Lung microvascular endothelial cell (primary cell): ENCODE measurements around the gene PRCD. TPM values are rescaled to one million over a fixed set of nuclear protein-coding genes. Genes with fewer than 3 reads are reported as not detected.

ENCODE experiments used
- DNase-seq, 2 donors: peaks; one replicate each; pipeline versions ENCODE4 v3.0.0 to v3.0.0-alpha.2; 2010; ENCODE audit warnings: low read depth in 2 of 2
- total RNA-seq: library from RNA; depleted of rRNA; stranded (reverse); fragments of >200 nt; gene quantifications from 2 replicates; pipeline ENCODE4 v1.2.1, GENCODE V29; 2014

PRCD gene
- total RNA-seq, 1 donor from 2014 or later, result 0.20 TPM

DNA sequence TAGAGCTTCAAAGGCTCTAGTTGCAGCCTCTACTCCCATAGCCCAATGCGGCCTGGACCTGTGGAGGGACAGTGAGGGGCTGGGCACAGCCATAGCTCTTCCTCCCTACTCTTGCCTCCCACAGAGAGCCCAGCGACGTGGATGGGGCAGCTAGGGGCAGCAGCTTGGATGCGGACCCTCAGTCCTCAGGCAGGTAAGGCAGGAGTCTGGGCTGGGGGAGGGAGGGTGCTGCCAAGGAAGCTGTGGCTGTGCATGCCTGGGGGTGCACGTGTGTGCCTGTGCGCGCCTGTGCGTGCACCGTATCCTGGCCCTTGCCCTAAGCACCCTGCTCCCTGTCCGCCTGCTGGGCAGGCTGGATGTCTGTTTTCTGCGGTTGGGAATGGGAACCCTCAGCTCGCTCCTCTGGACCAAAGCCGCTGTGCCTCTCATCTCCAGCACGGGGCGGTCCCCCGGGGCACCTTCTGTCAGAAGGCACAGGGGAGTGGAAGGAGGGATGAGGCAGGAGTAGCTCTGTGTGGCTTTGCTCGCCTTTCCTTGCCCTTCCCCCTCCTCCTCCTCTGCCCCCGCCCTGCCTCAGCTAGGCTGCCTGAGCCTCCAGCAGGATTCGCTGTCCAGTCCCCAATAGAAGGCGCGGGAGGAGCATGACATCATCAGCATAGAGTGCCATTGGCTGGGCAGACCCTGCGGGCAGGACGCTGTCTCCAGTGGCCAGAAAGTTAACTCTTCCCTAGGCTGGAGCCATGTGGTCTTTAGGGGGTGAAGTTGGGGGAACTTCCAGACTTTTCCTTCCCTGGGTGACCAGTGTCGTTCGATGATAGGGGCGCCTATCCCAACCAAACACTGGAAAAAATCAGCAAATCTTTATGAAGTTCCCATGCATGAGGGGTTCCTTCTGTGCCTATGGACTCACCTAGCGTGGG lies 797 bp downstream of the PRCD start:
- peak; percentile 93 to 95 for DNase-seq

DNA sequence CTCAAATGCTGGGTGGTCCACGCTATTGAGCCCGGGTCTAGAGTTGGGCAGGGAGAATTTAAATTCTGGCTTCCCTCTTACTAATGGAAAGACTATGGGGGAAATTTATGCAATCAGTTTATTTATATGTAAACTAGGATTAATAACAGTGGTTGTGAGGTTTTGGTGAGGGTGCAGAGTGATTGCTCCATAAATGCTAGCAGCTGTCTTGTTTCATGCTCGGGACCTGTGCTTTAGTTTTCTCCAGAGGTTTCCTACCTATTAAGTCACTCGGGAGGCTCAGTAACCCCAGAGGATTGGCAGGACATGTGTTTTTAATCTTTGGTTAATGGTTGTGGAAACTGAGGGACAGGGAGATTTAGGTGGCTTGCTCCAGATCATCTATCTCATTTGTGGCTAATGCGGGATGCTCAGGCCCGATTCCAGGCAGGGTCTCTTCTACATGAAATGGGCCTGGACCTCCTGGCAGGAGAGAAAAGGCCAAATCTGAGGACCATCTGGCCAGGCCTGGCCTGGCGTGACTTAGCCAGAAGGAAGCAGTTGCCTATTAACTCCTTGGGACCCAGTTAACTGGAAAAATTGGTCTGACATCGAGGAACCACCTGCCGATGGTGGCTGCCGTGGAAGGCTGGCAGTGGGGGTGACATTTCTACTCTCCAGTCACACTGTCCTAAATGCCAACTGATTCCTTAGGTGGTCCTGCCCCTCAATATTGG lies 2.1 kb downstream of the PRCD start:
- no peak for DNase-seq

DNA sequence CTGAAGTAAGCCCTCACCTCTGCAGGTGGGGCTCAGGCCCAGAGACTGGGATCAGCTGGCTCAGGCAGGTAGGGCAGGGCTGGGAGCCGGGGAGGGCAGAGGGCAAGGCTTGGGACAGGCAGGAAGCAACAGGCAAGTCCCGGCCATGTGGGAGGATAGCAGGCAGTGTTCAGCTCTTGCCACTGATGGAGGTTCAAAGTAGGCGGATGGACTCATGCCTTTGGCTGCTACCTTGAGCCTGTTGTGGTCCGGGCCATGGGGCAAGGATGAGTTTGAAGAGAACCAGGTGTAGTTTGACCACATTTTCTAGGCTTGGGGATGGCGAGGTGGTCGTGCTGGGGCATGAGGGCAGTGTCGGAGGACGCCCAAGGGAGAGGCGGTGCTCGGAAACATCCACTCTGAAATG lies 2.7 kb downstream of the PRCD start:
- DNase-seq, result no peak

DNA sequence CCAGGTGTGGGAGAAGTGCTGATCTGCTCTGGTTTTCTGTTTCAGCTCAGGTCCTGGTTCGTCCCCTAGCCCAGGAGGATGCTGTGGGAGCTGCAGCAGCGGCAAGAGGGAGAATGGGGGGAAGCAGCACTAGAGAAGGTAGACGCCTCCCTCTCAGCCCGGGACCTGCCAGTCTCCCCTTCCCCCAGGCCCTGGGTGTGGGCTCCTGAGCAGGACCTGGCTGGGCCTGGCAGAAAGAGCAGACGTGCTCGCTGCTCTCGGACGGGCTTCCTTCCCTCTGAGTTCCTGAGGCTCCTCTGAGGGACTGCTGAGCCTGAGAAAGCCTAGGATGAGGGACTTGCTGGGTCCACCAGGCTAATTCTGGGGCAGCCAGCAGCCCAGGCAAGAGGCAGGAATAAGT lies 3.1 kb downstream of the PRCD start:
- DNase-seq, result no peak

DNA sequence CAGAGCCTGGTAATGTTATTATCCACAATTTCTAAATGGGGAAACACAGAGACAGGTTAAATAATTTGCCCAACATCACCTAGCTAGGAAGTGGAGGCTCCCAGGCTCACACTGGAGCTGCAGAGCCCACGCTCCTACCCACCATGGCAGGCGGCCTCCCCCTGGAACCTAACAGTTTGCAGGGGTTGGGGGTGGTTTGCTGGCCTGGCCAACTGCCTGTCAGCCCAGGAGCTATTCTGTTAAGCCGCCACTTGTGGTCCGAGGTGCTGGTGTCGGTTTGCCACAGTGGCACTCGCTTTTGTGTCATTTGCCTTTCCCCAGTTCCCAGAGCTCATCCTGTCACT lies 3.6 kb downstream of the PRCD start:
- no peak for DNase-seq

DNA sequence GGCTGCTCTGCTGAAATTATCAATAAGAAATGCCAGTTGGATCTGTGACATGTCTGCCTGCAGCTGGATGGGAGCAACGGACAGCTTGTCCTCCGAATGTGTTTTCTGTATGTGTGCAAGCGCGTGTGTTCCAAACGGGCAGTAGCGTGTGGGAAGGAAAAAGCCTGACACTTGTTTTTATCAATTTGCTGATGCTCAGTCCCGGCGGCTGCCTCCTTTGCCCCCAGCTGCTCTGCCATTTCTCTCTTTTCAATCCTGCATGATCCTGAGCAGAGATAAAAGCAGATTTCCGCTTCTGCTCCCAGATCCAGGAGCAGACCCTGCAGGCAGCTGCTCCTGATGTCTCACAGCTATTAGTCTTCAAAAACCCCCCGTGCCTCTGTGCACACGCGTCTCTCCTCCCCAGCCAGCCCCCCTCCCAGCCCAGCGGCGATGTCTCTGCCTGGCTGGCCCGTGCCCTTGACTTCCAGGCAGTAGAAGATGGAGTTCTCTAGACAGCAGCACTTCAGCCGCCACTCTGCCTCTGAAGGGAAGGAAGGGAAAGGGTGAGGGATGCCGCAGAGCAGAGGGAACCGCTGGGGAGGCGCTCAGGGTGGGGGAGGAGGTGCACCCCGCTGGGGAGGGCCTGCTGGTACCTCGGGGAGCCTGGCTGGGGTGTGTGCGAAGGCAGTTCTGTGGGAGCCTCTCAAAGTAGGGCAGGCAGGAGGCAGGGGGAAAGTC lies 4.1 kb downstream of the PRCD start:
- DNase-seq, result no peak

DNA sequence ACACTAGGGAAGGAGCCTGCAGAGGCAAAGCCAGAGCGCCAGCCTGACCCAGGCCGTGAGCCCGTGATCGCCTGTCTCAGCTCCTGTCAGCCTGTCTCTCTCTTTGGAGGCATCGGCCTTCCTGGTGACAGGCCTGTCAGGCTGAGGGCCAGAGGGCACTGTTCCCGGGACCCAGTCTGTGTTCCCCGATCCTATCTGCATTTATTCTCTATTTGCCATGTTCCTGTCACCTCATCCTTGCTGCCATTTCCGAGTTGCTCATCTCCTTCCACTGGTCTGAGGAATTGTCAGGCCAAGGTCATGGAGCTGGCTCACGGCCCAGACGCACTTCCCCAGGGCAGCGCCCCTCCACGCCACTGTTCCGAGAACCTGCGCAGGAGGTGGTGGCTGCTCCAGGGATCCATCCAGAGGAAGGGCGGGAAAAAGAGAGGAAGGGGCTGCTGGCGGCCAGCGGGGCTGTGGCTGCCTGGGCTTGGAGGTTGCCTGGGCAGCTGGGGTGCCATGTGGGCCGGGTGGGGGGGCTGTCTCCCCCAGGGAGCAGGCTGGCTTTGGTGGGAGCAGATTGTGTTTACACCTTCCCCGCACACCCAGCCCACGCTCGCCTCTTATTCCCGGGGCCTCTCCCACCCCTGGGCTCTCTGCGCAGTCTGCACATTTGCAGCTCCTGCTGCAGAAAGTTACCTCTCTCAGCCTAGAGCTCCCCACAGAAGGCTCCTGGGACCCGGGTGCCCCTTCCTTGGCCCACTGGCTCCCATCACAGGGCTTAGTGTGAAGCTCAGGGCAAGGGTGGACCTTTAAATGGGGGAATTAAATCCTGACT lies 4.9 kb downstream of the PRCD start:
- peak in 1 of 2 donors; percentile 32 for DNase-seq

DNA sequence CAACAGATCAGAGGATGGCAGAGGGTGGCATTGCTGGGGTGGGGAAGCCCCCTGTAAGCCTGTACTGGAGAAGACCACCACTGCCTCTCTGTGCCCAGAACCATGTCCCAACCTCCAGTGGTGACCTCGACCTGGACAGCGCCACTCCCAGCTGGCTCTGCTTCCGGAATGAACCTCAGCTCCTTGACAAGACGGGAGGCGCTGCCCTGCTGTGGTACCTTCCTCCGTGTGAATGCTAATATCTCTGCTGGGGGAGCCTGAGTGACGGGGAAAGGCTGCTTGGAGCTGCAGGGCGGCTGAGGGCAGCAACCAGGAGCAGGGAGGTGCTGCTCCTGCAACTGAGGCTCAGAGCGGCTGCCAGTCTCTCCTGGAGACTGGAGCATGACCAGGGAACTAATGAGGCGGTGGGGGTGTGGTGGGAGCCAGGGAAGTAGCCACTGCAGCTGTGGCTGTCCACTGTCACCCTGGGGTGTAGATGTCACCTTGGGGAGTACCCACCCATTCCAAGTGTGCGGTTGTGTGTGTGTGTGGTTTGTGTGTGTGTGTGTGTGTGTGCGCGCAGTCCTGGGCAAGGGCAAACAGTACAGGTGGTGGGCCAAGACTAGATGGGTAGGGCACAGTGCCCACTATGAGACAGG lies 6.2 kb downstream of the PRCD start:
- DNase-seq, result no peak

DNA sequence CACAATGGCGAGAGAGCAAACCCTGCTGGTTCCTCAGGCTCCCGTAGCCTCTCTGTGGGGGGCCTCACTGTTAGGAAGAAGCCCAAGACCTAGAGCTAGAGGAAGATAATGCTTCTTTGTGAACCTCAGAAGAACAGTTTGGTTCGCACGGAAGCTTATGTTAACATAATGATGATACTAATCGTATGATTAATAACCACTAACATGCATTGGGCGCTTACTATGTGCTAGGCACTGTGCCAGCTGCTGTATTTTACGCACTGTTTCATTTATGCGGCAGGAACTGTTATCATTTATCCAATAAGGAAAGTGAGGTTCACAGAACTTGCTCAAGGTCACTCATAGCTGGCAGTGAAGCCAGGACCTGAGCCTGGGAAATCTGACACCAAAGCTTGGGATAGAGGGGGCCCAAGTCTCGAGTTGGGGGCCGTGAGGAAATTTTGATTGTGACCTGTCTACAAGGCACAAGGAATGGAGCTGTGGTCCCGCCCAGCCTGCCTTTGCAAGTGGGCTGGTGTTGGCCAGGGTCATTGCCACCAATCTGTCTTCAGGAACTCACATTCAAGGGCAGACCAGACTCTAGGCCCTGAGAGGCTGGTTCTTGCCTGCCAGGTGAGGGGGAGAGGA lies 6.8 kb downstream of the PRCD start:
- peak in 1 of 2 donors; percentile 80 for DNase-seq

DNA sequence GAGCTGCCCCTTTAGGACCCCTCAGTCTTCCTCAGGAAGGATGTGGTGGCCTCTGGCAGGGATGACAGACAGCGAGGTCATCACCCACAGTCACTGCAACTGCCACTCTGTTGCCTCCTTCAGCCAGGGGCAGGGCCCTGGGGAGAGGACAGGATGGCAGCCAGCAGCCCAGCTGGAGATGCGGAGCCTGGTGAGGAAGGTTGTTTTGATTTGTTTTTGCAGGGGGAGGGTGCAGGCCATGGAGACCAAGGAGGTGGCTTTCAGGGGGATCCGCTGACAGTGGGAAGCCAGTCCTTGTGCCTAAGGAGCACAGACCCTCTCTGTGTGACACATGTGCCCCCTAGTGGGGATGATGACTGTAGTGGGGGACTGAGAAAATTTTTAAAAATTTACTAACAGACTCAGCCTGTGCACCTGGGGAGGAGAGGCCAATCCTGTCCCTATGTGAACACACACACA lies 7.4 kb downstream of the PRCD start:
- peak; percentile 75 to 79 for DNase-seq

DNA sequence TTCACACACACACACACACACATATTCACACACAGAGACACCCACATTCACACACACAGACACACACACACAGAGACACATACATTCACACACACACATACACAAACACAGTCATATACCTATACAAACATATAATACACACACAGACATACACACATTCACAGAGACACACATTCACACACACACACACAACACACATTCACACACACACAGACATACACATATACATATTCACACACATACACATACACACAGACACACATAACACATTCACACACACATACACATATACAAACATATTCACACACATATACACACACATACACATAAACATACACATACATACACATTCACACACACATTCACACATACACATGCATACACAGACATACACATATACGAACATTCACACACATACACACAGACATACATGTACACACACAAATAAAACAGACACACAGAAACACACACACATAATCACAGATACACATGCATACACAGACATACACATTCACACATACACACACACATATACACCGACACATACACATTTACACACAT lies 7.9 kb downstream of the PRCD start:
- no peak for DNase-seq

DNA sequence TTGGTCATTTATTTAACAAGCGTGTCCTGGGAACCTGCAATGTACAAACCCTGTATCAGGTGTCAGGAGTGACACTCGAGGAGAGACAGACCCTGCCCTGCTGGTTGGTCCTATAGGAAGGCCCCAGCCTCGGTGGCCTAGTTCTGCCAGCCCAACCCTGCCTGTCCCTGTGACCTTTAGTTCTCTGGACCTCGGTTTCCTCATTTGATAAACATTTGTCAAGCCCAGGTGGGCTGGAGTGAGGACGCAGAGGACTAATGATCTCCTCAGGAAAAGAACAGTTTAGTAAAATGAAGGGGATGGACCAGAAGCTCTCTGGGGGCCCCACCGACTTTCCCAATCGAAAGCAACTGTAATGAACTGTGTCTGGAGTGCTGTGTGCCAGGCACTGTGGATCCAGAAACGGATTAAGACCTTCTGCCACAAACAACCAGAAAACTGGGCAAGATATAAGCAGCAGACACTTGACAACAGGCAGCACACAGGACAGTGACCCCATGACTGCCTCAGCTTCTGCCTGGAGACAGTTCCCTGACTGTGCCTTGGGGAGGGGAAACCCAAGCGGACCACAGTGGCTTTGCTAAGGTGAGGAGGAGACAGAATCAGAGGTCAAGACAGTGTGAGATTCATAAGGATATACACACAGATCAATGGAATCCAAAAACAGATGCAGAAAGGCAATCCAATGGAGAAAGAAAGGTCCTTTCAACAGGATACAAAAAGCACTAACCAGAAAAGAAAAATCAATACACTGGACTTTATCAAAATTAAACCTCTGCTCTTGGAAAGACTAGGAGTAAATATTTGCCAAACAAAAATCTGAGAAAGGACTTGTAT lies 8.8 kb downstream of the PRCD start:
- no peak for DNase-seq

DNA sequence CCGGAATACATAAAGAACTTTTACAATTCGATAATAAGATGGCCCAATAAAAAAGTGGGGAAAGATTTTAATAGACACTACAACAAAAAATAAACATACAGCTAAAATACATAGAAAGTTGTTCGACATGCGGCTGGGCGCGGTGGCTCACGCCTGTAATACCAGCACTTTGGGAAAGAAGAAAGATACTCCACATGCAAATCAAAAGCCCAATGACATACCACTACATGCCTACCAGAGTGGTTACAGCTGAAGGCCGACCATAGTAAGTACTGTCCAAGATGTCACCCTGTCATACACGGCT lies 9.3 kb downstream of the PRCD start:
- DNase-seq, result no peak

DNA sequence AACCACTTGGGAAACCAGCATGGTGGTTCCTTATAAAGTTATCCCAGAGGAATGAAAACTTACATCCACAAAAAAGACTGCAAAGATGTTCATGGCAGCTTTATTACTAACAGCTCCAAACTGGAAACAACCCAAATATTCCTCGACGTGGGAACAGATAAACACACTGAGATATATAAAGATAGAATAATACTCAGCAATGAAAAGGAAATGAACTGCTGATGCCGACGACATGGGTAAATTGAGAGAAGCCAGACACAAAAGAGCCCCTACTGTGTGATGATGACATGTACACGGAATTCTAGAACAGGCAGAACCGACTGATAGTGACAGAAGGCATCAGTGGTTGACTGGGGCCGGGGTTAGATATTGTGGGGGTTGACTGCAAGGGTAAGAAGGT lies 9.7 kb downstream of the PRCD start:
- DNase-seq, result no peak

DNA sequence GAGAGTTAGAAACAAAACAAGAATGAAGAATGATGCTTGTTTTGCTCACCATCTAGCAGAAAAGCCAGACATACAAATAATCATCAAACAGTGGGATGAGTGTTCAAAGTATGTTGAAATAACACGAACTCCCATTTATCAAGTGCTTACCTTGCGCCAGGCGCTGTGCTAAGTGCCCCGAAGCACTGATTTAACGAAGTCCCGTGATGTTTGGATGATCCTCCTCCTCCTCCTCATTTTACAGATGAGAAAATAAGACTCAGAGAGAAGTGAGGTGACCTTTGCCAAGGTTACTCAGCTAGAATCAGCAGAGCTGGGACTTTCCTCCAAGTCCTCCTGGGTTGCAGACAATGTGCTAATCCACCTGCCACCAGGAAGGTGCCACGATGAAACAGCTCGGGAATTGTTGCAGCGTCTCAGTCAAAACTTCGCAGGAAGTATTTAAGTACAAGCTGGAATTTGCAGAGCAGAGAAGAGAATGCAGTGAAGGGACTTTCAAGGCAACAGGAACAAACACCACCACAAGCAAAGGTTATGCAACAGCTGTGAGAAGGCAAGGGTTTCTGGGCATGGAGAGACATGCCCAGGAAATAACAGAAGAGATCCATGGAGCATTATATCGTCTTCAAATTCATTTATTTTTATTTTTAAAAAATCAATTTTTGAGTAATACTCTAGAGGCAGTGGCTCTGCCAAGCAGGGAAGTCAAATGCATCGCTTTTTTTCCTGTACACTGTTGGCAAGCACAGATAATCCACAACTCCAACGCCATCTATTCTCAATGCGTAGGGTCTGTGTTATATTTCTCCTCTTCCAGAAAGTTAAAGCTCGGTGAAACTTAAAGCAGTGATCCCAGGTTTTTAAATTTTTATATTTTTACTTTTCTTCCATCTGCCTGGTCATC lies 11.1 kb downstream of the PRCD start:
- DNase-seq, result peak in 1 of 2 donors; percentile 49

DNA sequence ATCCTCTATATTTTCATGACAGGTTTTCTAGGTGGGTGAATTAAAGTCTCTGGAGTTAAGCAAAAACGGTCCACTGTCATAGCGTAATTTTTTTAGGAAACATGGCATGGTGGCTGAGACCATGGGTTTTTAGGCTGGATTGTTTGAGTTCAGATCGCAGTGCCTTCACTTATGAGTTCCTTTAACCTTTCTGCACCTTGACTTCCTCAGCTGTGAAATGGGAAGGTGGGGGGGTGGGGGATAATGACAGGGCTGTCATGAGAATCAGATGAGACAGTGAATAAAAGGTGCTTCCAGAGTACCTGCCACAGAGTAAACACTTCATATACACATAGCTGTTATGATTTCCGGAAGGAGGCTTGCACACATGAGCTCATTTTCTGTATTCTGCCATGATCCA lies 11.8 kb downstream of the PRCD start:
- DNase-seq, result no peak

DNA sequence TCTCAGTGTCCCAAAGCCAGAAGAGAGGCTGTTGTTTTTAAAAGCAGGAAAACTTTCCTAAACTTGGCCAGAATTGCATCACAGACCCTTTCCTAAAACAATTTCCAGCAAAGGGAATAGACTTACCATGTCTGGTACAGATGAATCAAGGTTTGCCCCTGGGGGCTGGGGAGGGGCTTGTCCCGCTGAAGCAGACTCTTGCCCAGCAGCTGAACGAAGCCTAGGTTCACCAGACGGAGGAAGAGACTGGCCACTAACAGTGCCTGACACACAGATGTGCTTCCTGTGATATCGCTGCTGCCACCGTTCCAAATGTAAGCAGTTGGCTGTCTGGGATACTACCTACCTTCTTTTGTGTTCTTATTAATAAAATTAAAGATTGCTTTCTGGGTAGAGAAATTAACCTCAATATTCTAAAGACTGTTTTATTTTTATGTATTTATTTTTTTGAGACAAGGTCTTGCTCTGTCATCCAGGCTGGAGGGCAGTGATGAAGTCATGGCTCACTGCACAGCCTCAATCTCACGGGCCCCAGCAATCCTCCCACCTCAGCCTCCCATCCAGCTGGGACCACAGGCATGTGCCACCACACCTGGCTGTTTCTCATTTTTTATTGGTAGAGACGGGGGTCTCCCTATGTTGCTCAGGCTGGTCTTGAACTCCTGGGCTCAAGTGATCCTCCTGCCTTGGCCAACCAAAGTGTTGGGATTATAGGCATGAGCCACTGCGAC lies 13.5 kb downstream of the PRCD start:
- peak in 1 of 2 donors; percentile 35 for DNase-seq

DNA sequence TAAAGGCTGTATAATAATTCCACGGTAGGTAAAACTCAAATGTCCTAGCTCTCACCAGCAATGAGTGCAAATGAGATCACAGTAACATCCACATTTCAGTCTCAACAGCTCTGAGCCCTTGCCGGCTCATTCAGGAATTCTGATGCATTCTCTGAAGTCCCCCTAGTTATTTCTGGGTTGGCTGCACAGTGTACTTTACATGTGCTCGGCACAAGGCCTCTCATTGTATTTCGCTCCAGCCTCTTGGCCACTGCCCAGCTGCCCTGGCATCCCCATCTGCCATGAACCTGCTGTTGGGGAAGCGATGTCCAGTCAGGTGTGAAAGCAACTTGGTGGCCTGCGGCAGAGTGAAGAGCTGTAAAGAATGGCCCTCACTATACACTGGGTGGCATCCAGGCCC lies 14.3 kb downstream of the PRCD start:
- DNase-seq, result no peak
